ENCODE measurements around the gene RASGRP1. TPM values are rescaled to one million over a fixed set of nuclear protein-coding genes. Genes with fewer than 3 reads are reported as not detected.

Gene RASGRP1
- total RNA-seq, 2 donors from 2014 or later, result 1.6 to 2.6 TPM

GRCh38 chr15:38509152-38509551 lies 55.5 kb downstream of the RASGRP1 start:
- no peak for TF ChIP-seq CTCF (IDR thresholded peaks at IDR 0.05)
- Histone ChIP-seq H3K27ac (no peak overlapping the region), H3K9me3 (no peaks in the 10 kb centered on the region), H3K36me3 (no peaks in the 10 kb centered on the region), H3K4me1 (ENCODE audit: control insufficient read depth in 1 of 2, low read depth in 2 of 2) (no peaks in the 10 kb centered on the region), H3K27me3 (replicated peaks; ENCODE audit: insufficient read depth) (no peaks in the 10 kb centered on the region), H3K4me3 (no peak overlapping the region)
- ATAC-seq (ENCODE audit: insufficient number of reproducible peaks, low FRiP score, low read depth) (no peak), DNase-seq (ENCODE audit: low spot score) (no peak)

GRCh38 chr15:38508647-38509046 lies 56.0 kb downstream of the RASGRP1 start:
- H3K27ac ChIP-seq, result no peak overlapping the region
- ATAC-seq (ENCODE audit: insufficient number of reproducible peaks, low FRiP score, low read depth), result no peak
- DNase-seq (ENCODE audit: low spot score), result no peak

DNA sequence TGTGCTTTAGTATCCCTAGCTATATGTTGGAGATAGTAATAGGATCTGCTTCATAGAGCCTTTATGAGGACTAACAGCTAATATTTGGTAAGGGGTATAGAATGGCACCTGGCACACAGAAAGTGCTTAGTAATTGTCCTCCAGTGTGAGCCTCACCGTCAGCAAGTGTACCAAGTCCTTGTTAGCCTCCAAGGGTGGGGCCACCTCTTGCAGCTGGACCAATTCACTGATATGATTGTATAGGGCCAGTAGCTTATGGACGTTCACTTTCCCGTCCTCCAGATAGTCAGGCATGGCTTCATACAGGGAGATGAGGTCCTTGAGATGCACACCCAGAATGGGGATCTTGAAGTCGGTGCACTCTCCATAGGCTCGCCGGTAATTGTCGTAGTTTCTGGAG lies 57.0 kb downstream of the RASGRP1 start:
- no peaks in the 10 kb centered on the region for H3K27me3 ChIP-seq (replicated peaks; ENCODE audit: insufficient read depth)
- DNase-seq (ENCODE audit: low spot score) (no peak), ATAC-seq (ENCODE audit: insufficient number of reproducible peaks, low FRiP score, low read depth) (no peak)
- no peaks in the 10 kb centered on the region for H3K36me3 ChIP-seq
- H3K9me3 ChIP-seq, result no peaks in the 10 kb centered on the region
- TF ChIP-seq CTCF (IDR thresholded peaks at IDR 0.05), result no peak
- H3K4me3 ChIP-seq, result no peak overlapping the region
- H3K27ac ChIP-seq, result no peak overlapping the region
- no peaks in the 10 kb centered on the region for H3K4me1 ChIP-seq (ENCODE audit: control insufficient read depth in 1 of 2, low read depth in 2 of 2)

More at GRCh38 chr15:38508647-38509046, 56.0 kb downstream of the RASGRP1 start:
- H3K4me3 ChIP-seq, result no peak overlapping the region
- no peaks in the 10 kb centered on the region for H3K36me3 ChIP-seq
- H3K27me3 ChIP-seq (replicated peaks; ENCODE audit: insufficient read depth), result no peaks in the 10 kb centered on the region
- no peaks in the 10 kb centered on the region for H3K9me3 ChIP-seq
- no peaks in the 10 kb centered on the region for H3K4me1 ChIP-seq (ENCODE audit: control insufficient read depth in 1 of 2, low read depth in 2 of 2)
- no peak for TF ChIP-seq CTCF (IDR thresholded peaks at IDR 0.05)

- ATAC-seq (ENCODE audit: insufficient number of reproducible peaks, low FRiP score, low read depth) (no peak), DNase-seq (ENCODE audit: low spot score) (no peak)
- Histone ChIP-seq H3K9me3 (no peaks in the 10 kb centered on the region), H3K27me3 (replicated peaks; ENCODE audit: insufficient read depth) (no peaks in the 10 kb centered on the region), H3K4me3 (no peak overlapping the region), H3K36me3 (no peaks in the 10 kb centered on the region), H3K4me1 (ENCODE audit: control insufficient read depth in 1 of 2, low read depth in 2 of 2) (no peaks in the 10 kb centered on the region), H3K27ac (no peak overlapping the region)
- TF ChIP-seq CTCF (IDR thresholded peaks at IDR 0.05), result no peak
Observed at GRCh38 chr15:38506997-38507396, 57.6 kb downstream of the RASGRP1 start.

DNA sequence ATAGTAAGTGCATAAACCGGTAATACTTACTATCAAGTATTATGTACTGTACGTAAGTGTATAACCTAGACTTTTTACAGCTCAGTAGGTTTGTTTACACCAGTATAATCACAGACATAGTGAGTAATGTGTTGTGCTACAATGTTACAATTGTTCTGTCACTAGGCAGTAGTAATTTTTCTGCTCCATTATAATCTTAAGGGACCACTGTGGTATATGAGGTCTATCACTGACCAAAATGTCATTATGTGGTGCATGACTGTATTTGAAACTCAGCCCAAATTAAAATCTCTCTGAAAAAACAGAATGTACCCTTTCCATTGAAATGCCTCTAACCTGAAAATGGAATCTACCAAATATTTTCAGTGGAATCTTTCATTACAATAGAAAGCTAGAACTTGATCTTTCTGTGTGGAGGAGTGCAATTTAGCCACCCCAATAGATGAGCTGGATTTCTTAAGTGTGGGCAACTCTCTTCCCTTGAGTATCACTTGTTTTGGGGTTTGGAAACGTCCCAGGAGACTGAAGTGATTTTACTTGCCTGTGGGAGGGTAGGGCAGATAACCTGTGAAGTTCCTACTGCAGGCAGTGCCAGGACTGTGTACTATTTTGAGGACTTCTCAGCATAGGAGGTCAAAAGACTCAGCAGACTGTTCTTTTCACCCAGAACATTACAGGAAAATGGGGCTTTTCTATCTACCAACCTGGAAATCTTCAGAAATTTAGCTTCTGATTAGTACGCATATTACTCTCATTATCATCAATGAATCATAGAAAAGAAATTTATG lies 59.7 kb downstream of the RASGRP1 start:
- H3K27ac ChIP-seq, result no peak overlapping the region
- H3K27me3 ChIP-seq (replicated peaks; ENCODE audit: insufficient read depth), result no peaks in the 10 kb centered on the region
- no peak overlapping the region for H3K4me3 ChIP-seq
- no peaks in the 10 kb centered on the region for H3K9me3 ChIP-seq
- no peak for DNase-seq (ENCODE audit: low spot score)
- no peak for ATAC-seq (ENCODE audit: insufficient number of reproducible peaks, low FRiP score, low read depth)
- H3K36me3 ChIP-seq, result no peaks in the 10 kb centered on the region
- H3K4me1 ChIP-seq (ENCODE audit: control insufficient read depth in 1 of 2, low read depth in 2 of 2), result no peaks in the 10 kb centered on the region
- TF ChIP-seq CTCF (IDR thresholded peaks at IDR 0.05), result no peak
